Loucy (cell line): ENCODE data around the gene SHANK3.
"Not testable (repeated sequence)": the region's sequence is repeated elsewhere in the genome, so short reads cannot be mapped to it uniquely, and the experiment has no call there.

Source experiments
- H2AFZ ChIP-seq: fragments of 200-600 bp; sonication (generic); 2 replicates; pipeline ENCODE4 v1.6.0; 2016; ENCODE audit warnings: antibody characterized with exemption, mild to moderate bottlenecking, low read length, moderate library complexity
- H3F3A ChIP-seq: fragments of 200-600 bp; 2 replicates; pipeline ENCODE4 v1.6.0; 2016; ENCODE audit warnings: antibody characterized with exemption, low read depth, mild to moderate bottlenecking
- H3K27me3 ChIP-seq: fragments of 200-600 bp; sonication (generic); 2 replicates; pipeline ENCODE4 v1.6.1; 2014; ENCODE audit warnings: low read length, mild to moderate bottlenecking; ENCODE audit not compliant: insufficient read depth, poor library complexity, severe bottlenecking
- H3K36me3 ChIP-seq: fragments of 200-600 bp; sonication (generic); 2 replicates; pipeline ENCODE4 v1.6.1; 2016; ENCODE audit warnings: low read length; ENCODE audit not compliant: insufficient read depth
- H3K4me1 ChIP-seq: fragments of 200-600 bp; sonication (generic); 2 replicates; pipeline ENCODE4 v1.5.1; 2014; ENCODE audit warnings: low read length, mild to moderate bottlenecking; ENCODE audit not compliant: insufficient read depth, poor library complexity, severe bottlenecking
- H3K4me2 ChIP-seq: fragments of 200-600 bp; sonication (generic); 2 replicates; pipeline ENCODE4 v1.6.0; 2014; ENCODE audit warnings: antibody characterized with exemption, low read length, low read depth, mild to moderate bottlenecking; ENCODE audit not compliant: poor library complexity, severe bottlenecking
- H3K4me3 ChIP-seq: fragments of 200-600 bp; sonication (generic); 2 replicates; pipeline ENCODE4 v1.5.1; 2014; ENCODE audit warnings: low read length, mild to moderate bottlenecking, mixed read lengths; ENCODE audit not compliant: poor library complexity, severe bottlenecking
- H3K79me2 ChIP-seq: fragments of 200-600 bp; sonication (generic); 2 replicates; pipeline ENCODE4 v1.6.1; 2014; ENCODE audit warnings: low read length; ENCODE audit not compliant: insufficient read depth
- H3K9ac ChIP-seq: fragments of 200-600 bp; sonication (generic); 2 replicates; pipeline ENCODE4 v1.6.0; 2014; ENCODE audit warnings: mild to moderate bottlenecking, low read depth, low read length, moderate library complexity; ENCODE audit not compliant: poor library complexity, severe bottlenecking
- H3K9me2 ChIP-seq: fragments of 200-600 bp; sonication (generic); replicated peaks from 2 replicates; pipeline ENCODE4 v1.6.1; 2016; ENCODE audit warnings: low read depth, low read length, mixed read lengths
- H3K9me3 ChIP-seq: fragments of 200-600 bp; sonication (generic); 2 replicates; pipeline ENCODE4 v1.6.1; 2014; ENCODE audit warnings: mild to moderate bottlenecking, antibody characterized with exemption, low read length, low read depth; ENCODE audit not compliant: insufficient read depth
- H4K20me1 ChIP-seq: fragments of 200-600 bp; sonication (generic); 2 replicates; pipeline ENCODE4 v1.6.0; 2014; ENCODE audit warnings: antibody characterized with exemption, low read length, mild to moderate bottlenecking; ENCODE audit not compliant: insufficient read depth, poor library complexity, severe bottlenecking
- CTCF ChIP-seq: fragments of 200-600 bp; sonication (generic); conservative IDR thresholded peaks from 2 replicates; pipeline ENCODE4 v1.5.1; 2014; ENCODE audit warnings: mild to moderate bottlenecking, antibody characterized with exemption, low read length
- EZH2phosphoT487 ChIP-seq: fragments of 200-600 bp; IDR thresholded peaks from 2 replicates; pipeline ENCODE4 v1.6.1; 2018; ENCODE audit warnings: antibody characterized with exemption, mild to moderate bottlenecking, moderate library complexity, borderline replicate concordance

Gene SHANK3

GRCh38 chr22:50633086-50633485, 39.5 kb upstream of the SHANK3 start:
- Histone ChIP-seq H3K4me3 (no peak overlapping the region), H3K9me3 (no peaks in the 10 kb centered on the region), H3K4me1 (peaks cover 26% of the 10 kb centered on the region), H3F3A (no peaks in the 10 kb centered on the region), H2AFZ (no peak overlapping the region), H3K36me3 (no peaks in the 10 kb centered on the region), H3K4me2 (no peak overlapping the region), H3K79me2 (0 out of 2 replicates have a peak, but pooled peaks cover 7% of the 10 kb centered on the region), H4K20me1 (no peaks in the 10 kb centered on the region), H3K9me2 (no peaks in the 10 kb centered on the region), H3K27me3 (no peaks in the 10 kb centered on the region), H3K9ac (no peak overlapping the region)
- TF ChIP-seq EZH2phosphoT487 (no peak), CTCF (no peak)

- H3K4me2 ChIP-seq, result no peak overlapping the region
- no peak overlapping the region for H2AFZ ChIP-seq
- H3K9me2 ChIP-seq, result no peaks in the 10 kb centered on the region
- no peaks in the 10 kb centered on the region for H4K20me1 ChIP-seq
- H3F3A ChIP-seq, result no peaks in the 10 kb centered on the region
- TF ChIP-seq EZH2phosphoT487, result no peak
- TF ChIP-seq CTCF, result no peak
- H3K4me1 ChIP-seq, result peaks cover 20% of the 10 kb centered on the region
- 0 out of 2 replicates have a peak, but pooled peaks cover 2% of the 10 kb centered on the region for H3K79me2 ChIP-seq
- H3K9ac ChIP-seq, result no peak overlapping the region
- H3K27me3 ChIP-seq, result no peaks in the 10 kb centered on the region
- no peaks in the 10 kb centered on the region for H3K36me3 ChIP-seq
- no peaks in the 10 kb centered on the region for H3K9me3 ChIP-seq
- H3K4me3 ChIP-seq, result no peak overlapping the region
Observed at GRCh38 chr22:50633771-50634170, 38.9 kb upstream of the SHANK3 start.

- Histone ChIP-seq H3K79me2 (no peaks in the 10 kb centered on the region), H3K4me3 (no peak overlapping the region), H3K36me3 (no peaks in the 10 kb centered on the region), H2AFZ (no peak overlapping the region), H3K9me3 (no peaks in the 10 kb centered on the region), H3K4me1 (peaks cover 9% of the 10 kb centered on the region), H3K27me3 (no peaks in the 10 kb centered on the region), H3K9ac (no peak overlapping the region), H3F3A (no peaks in the 10 kb centered on the region), H3K9me2 (no peaks in the 10 kb centered on the region), H3K4me2 (no peak overlapping the region), H4K20me1 (no peaks in the 10 kb centered on the region)
- TF ChIP-seq CTCF (no peak), EZH2phosphoT487 (no peak)
Observed at GRCh38 chr22:50635591-50635990, 37.0 kb upstream of the SHANK3 start.

- not testable (repeated sequence) for H3K36me3 ChIP-seq, H3K4me2 ChIP-seq, H3F3A ChIP-seq, H3K4me1 ChIP-seq, H2AFZ ChIP-seq, H4K20me1 ChIP-seq, H3K4me3 ChIP-seq, H3K9ac ChIP-seq, H3K27me3 ChIP-seq, H3K9me3 ChIP-seq, H3K9me2 ChIP-seq, H3K79me2 ChIP-seq
Observed at GRCh38 chr22:50640296-50640695, 32.3 kb upstream of the SHANK3 start.
